ENCODE measurements around the gene TJAP1. TPM values are rescaled to one million over a fixed set of nuclear protein-coding genes. Genes with fewer than 3 reads are reported as not detected.
"Not testable (repeated sequence)": the region's sequence is repeated elsewhere in the genome, so short reads cannot be mapped to it uniquely, and the experiment has no call there.

The TJAP1 gene
- total RNA-seq, 1 donor from 2014 or later, result 30.9 TPM

DNA sequence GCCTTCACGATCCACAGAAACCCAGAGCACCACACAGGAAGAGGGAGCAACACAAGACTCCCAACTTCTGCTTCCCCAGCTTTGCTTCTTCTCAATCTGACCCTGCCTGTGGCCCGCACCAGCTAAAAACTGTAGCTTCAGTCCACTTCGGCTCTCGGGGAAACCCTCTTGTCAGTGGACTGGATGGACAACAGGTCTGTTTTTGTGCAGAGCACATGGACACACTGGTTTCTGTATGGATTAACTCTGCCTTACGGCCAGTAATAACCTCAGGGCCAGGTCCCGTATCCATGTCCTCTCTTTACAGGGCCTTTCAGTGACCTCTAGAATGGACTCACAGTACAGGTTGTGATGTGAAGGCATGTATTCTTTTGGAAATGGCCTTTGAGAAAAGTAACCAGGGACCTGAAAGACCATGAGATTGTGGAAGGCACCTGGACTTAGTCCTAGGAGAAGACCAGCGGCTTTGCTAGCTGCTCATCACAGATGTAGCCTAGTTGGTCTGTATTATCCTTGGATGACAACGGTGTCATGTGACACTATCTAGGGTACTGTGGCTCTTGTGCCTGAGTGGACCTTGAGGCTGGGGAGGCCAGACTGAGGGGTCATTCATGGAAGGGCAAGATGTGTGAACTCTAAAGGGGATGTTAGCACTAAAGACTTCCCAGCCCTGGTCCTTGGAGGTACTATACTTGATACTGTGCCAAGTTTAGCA is 45.3 kb downstream of the TJAP1 start:
- Mint-ChIP-seq H3K36me3 (ENCODE audit: unreplicated experiment) (no peaks in the 10 kb centered on the region), H3K27me3 (ENCODE audit: unreplicated experiment) (no peaks in the 10 kb centered on the region), H3K9me3 (ENCODE audit: unreplicated experiment) (peaks cover 1% of the 10 kb centered on the region), H3K4me3 (ENCODE audit: unreplicated experiment) (no peak overlapping the region), H3K4me1 (ENCODE audit: low read depth, unreplicated experiment) (no peaks in the 10 kb centered on the region), H3K27ac (ENCODE audit: unreplicated experiment) (no peak overlapping the region)
- no peak for DNase-seq
- TF ChIP-seq, protein P1, sequence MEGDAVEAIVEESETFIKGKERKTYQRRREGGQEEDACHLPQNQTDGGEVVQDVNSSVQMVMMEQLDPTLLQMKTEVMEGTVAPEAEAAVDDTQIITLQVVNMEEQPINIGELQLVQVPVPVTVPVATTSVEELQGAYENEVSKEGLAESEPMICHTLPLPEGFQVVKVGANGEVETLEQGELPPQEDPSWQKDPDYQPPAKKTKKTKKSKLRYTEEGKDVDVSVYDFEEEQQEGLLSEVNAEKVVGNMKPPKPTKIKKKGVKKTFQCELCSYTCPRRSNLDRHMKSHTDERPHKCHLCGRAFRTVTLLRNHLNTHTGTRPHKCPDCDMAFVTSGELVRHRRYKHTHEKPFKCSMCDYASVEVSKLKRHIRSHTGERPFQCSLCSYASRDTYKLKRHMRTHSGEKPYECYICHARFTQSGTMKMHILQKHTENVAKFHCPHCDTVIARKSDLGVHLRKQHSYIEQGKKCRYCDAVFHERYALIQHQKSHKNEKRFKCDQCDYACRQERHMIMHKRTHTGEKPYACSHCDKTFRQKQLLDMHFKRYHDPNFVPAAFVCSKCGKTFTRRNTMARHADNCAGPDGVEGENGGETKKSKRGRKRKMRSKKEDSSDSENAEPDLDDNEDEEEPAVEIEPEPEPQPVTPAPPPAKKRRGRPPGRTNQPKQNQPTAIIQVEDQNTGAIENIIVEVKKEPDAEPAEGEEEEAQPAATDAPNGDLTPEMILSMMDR (IDR thresholded peaks at IDR 0.05; ENCODE audit: partially characterized antibody, unreplicated experiment), result no peak

DNA sequence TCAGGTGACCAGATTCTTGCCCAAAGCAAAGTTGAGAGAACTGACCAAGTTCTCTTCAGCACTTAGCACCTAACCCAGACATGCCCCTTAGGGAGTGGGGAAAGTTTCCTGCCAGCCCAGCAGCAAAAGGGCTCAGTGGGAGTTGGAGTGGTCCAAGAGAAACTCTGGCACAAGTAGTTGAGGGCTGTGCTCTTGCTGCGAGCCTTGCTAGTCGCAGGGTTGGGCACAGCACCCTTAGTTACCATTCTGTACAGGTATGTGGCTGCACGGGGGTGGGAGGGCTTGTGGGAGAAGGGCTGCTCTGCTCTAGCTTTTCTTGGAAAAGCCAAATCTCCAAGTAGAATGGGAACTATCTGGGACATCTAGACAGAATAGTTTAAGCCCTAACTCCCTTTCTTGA is 45.9 kb downstream of the TJAP1 start:
- TF ChIP-seq, protein P1 (IDR thresholded peaks at IDR 0.05; ENCODE audit: partially characterized antibody, unreplicated experiment), result no peak
- Mint-ChIP-seq H3K9me3 (ENCODE audit: unreplicated experiment) (peaks cover 1% of the 10 kb centered on the region), H3K36me3 (ENCODE audit: unreplicated experiment) (no peaks in the 10 kb centered on the region)

DNA sequence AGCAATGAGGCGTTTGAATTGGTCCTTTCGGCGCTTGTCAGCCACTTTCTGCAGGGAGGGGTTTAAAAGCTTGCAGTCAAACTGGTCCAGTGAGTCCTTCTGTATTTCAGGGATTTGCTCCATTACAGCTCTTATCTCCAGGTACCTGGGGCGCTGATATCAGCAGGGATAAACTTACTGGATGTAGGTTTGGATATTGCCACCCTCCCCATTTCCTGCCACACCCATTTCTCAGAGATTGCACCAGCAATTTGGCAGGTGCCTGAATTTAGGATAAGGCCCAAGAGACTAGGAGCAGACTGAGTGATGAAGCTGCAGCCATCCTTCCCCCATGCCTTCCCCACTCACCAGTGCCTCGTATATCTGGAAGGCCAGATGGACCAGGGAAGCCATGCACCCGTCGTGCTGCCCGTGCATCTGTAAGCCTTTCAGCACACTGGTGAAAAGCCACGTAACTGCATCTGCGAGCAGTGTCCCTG is 47.2 kb downstream of the TJAP1 start:
- peaks cover 1% of the 10 kb centered on the region for H3K9me3 Mint-ChIP-seq (ENCODE audit: unreplicated experiment)
- no peaks in the 10 kb centered on the region for H3K36me3 Mint-ChIP-seq (ENCODE audit: unreplicated experiment)

More for the DNA sequence above, 45.9 kb downstream of the TJAP1 start:
- no peak overlapping the region for H3K27ac Mint-ChIP-seq (ENCODE audit: unreplicated experiment)
- H3K27me3 Mint-ChIP-seq (ENCODE audit: unreplicated experiment), result no peaks in the 10 kb centered on the region
- DNase-seq, result no peak
- H3K4me3 Mint-ChIP-seq (ENCODE audit: unreplicated experiment), result no peak overlapping the region
- no peaks in the 10 kb centered on the region for H3K4me1 Mint-ChIP-seq (ENCODE audit: low read depth, unreplicated experiment)

DNA sequence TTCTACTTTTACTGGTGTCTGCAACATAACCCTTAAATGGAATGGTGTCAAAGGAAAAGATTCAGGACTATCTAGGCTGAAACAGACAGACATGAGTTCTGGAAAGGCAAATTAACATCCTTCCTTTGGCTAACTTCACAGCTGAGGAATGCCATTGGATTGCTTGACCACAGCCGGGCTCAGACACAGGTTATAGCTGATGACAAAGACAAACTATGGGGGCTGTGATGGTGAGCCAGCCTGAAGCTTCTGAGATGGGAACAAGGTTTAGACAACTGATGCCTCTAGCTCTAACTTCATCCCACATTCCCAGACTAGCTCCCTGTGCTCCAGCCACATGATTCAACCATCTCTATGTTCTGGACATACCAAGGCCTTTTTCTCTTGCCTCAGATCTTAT is 54.8 kb downstream of the TJAP1 start:
- Mint-ChIP-seq H3K27me3 (ENCODE audit: unreplicated experiment) (no peaks in the 10 kb centered on the region), H3K27ac (ENCODE audit: unreplicated experiment) (no peak overlapping the region), H3K9me3 (ENCODE audit: unreplicated experiment) (no peaks in the 10 kb centered on the region), H3K4me3 (ENCODE audit: unreplicated experiment) (no peak overlapping the region), H3K4me1 (ENCODE audit: low read depth, unreplicated experiment) (no peaks in the 10 kb centered on the region), H3K36me3 (ENCODE audit: unreplicated experiment) (no peaks in the 10 kb centered on the region)
- TF ChIP-seq, protein P1 (IDR thresholded peaks at IDR 0.05; ENCODE audit: partially characterized antibody, unreplicated experiment), result no peak
- no peak for DNase-seq

More for the DNA sequence above, 47.2 kb downstream of the TJAP1 start:
- no peak for DNase-seq
- H3K27ac Mint-ChIP-seq (ENCODE audit: unreplicated experiment), result no peak overlapping the region
- no peaks in the 10 kb centered on the region for H3K4me1 Mint-ChIP-seq (ENCODE audit: low read depth, unreplicated experiment)
- H3K27me3 Mint-ChIP-seq (ENCODE audit: unreplicated experiment), result no peaks in the 10 kb centered on the region
- TF ChIP-seq, protein P1 (IDR thresholded peaks at IDR 0.05; ENCODE audit: partially characterized antibody, unreplicated experiment), result no peak
- H3K4me3 Mint-ChIP-seq (ENCODE audit: unreplicated experiment), result no peak overlapping the region

DNA sequence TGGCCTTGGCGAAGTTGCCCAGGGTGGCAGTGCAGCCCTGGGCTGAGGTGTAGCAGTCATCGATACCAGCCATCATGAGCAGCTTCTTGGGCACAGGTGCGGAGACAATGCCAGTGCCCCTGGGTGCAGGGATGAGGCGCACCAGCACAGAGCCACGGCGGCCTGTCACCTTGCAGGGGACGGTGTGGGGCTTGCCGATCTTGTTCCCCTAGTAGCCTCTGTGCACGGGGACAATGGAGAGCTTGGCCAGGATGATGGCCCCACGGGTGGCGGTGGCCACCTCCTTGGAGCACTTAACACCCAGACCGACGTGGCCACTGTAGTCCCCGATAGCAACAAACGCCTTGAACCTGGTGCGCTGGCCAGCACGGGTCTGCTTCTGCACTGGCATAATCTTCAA is 61.6 kb downstream of the TJAP1 start:
- not testable (repeated sequence) for H3K4me1 Mint-ChIP-seq (ENCODE audit: low read depth, unreplicated experiment); H3K4me3 Mint-ChIP-seq (ENCODE audit: unreplicated experiment); H3K9me3 Mint-ChIP-seq (ENCODE audit: unreplicated experiment); H3K27me3 Mint-ChIP-seq (ENCODE audit: unreplicated experiment); H3K27ac Mint-ChIP-seq (ENCODE audit: unreplicated experiment); H3K36me3 Mint-ChIP-seq (ENCODE audit: unreplicated experiment); DNase-seq

DNA sequence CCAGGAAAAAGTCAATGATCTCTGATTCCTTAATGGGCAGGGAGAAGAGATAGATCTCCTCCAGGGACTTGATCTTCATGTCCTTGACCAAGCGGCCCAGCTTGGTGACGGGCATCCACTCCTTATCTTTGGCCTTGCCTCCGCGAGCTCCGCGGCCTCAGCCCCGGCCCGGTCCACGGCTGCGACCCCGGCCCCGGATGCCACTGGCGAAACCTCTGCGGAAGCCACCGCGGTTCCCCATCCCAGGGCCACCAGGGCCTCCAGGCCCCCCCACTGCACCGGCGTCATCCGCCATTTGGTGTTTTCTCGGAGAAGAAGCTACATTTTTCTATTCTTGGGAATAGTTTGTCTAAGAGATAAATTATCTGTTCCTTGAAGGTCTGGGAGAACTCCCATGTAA is 62.0 kb downstream of the TJAP1 start:
- H3K27me3 Mint-ChIP-seq (ENCODE audit: unreplicated experiment); H3K4me3 Mint-ChIP-seq (ENCODE audit: unreplicated experiment); H3K36me3 Mint-ChIP-seq (ENCODE audit: unreplicated experiment); H3K27ac Mint-ChIP-seq (ENCODE audit: unreplicated experiment); H3K9me3 Mint-ChIP-seq (ENCODE audit: unreplicated experiment); DNase-seq; H3K4me1 Mint-ChIP-seq (ENCODE audit: low read depth, unreplicated experiment): not testable (repeated sequence)

Data from glutamatergic neuron (in vitro differentiated cells).